Measurements from ENCODE around the gene ANKRD34C. TPM values are rescaled to one million over a fixed set of nuclear protein-coding genes. Genes with fewer than 3 reads are reported as not detected.

ANKRD34C gene
- not detected for total RNA-seq

DNA sequence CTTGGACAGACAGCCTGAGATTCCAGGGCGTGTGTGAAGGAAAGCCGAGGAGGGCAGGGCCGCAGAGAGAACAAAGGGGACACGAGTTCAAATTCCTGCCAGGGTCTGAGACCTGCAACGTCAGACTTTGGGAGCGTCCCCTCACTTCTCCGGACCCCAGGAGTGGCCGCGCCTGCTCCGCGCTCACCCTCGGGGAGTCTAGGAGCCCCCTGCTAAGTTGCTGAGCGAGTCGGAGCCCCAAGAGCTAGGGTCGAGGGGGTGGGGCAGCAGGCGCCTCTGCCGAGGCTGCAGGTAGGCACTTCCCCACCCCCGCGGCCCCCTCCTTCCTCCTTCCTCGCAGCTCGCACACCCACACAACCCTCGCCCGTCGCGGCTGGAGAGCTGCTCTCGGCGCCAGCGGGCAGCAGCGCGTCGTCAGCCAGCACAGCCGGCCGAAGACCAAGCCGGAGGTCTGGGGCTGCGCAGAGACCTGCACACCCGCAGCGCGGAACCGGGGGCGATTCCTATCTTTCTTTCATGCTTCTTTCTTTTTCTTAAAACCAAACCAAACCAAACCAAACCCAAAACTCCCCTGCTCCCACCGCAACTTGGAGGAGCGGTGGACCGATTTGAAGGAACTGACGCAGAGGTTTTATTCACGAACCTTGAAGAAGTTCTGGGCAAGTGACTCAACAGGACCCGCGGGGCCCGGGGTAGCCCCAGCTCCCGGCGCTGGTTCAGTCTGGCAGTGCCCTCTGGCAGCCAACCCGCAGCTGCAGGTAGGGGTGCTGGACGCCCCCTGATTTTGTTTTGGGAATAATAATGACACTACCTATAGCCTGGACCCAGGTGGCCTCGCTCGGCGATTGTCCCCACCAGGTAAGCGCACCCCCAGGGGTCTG is at the start of gene ANKRD34C:
Gene ANKRD34C (plus strand): TSS at position 352 of the 881 bp plus-strand sequence. CDS start 10,563 bp downstream, outside the sequence.
- DNase-seq (ENCODE audit: low read depth in 2 of 3, low spot score in 2 of 3): no peak

DNA sequence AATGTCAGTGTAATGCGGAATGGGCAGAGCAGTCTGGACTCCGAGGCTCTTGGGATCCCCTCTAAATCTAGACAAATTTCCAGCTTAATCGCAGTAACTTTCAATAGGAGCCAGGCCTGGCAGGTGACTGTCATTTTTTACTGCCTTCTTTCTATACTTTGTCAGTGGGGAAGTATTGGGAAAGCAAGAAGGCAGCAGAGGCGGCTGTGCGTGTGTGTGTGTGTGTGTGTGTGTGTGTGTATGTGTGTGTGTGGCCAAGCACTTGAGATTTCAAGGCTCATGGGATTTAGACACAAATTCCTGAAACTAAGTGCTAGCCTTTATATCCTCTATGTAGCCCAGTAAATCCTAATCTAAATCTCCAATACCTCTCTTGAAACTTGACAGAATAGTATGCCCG is 49.3 kb upstream of the ANKRD34C start:
- no peak for DNase-seq (ENCODE audit: low read depth in 2 of 3, low spot score in 2 of 3)

DNA sequence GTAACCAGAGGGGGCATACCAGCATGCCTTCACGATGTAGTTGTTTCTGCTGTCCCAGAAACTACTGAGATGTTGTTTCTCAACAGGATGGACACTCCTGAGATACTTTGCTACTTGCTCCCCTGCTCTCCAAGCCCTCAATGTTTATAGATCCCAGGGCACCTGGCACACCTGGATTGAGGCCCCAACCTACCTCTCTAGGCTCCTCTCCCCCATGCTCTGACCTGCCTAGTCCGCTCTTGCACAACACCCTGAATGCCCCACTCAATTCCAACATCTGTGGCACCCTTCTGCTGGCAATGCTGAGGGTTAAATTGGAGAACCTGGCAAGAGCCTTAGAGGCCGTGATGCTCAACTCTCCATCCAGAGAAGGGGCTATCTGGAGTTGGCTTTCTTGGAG is 42.5 kb upstream of the ANKRD34C start:
- no peak for DNase-seq (ENCODE audit: low read depth in 2 of 3, low spot score in 2 of 3)

DNA sequence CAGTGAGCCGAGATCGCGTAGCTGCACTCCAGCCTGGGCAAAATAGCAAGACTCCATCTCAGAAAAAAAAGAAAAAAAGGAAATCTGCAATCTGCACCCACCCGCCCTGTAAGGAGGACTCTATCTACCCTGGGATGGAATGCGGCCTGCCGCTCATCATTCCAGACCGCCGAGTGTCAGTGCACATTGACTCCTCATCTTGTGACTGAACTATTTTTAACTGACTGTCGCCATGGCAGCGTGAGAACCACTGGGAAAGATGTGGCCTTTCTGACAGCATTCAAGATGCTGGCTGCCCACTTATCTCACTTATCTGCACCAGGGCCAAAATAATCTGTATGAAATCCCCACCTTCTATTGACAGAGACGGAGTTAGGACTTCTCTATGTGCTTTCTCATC is 38.8 kb upstream of the ANKRD34C start:
- DNase-seq (ENCODE audit: low read depth in 2 of 3, low spot score in 2 of 3): no peak

DNA sequence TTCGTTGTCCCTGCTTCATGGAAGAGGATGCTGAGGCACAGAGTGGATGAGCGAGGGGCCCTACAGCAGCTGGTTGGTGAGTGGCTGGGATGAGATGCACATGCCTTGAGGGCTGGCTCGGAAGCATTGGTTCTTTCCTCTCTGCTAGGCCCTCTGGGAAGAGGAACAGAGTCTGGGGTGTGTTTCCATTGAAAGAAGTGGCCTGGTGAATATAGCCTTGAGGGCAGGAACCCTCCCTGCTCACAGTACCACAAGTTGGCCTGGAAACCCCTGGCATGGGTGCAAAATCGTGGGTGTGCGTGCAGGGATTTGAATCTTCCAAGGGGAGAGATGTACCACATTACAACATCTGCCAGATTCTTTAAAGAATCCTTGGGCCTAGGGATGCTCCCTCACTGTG is 37.6 kb upstream of the ANKRD34C start:
- no peak for DNase-seq (ENCODE audit: low read depth in 2 of 3, low spot score in 2 of 3)

DNA sequence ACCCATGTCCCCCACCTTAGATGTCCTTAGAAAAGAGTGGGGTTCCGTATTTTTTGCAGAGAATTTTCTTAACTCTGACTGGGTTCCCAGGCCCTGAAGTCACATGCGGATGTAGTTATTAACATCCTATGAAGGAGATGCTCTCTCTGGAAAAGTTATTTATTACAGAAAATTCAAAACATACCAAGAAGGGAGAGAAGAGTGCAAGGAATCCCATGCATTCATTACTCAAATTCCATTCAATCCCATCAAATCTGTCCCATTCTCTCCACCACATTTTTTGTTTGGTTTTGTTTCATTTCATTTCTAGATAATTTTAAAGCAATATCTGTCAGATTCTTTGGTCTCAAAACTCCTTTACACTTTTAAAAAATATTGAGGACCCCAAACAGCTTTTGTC is 34.3 kb upstream of the ANKRD34C start:
- DNase-seq (ENCODE audit: low read depth in 2 of 3, low spot score in 2 of 3): no peak

DNA sequence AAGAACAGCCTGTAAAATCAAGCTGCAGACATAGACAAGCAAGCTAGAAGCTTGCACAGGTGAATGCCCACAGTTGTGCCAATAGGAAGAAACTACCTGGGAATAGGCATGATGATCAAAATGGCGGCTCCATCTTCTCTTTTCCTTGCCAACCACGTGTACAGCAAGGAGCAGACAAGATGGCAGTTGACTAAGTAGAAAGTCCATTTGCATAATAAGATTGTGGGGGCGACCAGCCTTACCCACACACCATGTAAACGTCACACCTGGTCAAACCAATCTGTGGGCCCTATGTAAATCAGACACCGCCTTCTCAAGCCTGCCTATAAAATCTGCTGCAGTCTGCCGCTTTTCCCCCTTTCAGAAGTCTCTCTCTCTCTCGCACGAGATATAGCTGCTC is 25.1 kb upstream of the ANKRD34C start:
- no peak for DNase-seq (ENCODE audit: low read depth in 2 of 3, low spot score in 2 of 3)

DNA sequence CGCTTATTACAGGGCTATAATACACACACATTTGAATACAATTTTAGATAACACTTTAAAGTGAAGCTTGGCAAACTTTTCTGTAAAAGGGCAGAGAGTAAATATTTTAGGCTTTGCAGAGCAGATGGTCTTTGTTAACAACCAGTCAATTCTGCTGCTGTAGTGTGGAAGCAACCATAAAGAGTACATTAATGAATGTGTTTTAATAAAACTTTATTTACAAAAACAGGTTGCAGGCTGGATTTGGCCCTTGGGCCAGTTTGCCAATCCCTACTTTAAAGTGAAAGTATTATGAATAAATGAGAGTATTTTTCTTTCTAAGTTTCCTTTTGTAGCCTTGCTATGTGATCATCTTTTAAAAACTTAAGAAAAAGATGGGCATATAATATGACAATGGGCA is 20.7 kb upstream of the ANKRD34C start:
- DNase-seq (ENCODE audit: low read depth in 2 of 3, low spot score in 2 of 3): no peak

DNA sequence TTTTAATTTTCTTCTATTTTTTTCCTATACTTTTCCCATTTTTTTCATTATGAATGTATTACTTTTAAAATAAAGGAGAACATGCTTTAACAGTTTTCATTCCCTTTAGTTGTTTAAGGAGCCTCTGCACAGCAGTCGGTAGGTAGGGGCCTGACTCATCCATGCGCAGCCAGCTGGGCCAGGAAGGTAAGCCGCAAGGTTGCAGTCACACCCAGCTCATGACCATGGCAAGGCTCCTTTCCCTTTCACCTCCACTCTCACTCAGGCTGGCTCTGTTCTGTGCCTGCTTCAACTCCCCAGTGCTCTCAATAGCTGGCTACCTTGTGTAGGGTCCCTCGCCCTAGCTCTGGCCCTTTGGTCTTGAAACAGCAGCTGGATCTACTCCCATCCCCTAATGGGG is 17.4 kb upstream of the ANKRD34C start:
- no peak for DNase-seq (ENCODE audit: low read depth in 2 of 3, low spot score in 2 of 3)

DNA sequence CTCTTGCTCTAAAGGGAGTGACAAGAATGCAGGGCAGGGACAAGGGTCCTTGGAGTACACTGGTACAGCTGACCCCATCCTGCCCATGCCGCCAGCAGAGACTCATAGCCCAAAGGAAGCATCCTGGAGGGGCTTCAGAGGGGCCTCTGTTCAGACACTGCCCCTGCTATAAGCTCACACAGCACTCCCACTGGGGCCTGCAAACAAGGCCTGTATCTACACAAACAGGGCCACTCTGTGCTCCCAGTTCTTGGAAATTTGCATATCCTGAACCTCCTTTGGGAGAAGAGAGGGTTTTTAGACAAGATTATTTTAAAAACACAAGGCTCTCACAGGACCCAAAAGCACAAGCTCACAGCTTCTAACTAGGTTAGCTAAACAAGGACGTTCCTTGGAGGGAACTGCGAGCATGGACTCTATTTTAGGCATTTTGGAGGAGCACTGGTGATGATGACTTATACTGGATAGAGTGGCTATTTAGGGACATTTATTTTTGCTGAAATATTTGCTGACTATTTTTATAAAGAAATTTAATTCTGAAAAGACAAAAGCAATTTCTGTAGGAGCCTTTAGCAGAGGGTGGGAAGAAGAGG is 16.4 kb upstream of the ANKRD34C start:
- no peak for DNase-seq (ENCODE audit: low read depth in 2 of 3, low spot score in 2 of 3)

DNA sequence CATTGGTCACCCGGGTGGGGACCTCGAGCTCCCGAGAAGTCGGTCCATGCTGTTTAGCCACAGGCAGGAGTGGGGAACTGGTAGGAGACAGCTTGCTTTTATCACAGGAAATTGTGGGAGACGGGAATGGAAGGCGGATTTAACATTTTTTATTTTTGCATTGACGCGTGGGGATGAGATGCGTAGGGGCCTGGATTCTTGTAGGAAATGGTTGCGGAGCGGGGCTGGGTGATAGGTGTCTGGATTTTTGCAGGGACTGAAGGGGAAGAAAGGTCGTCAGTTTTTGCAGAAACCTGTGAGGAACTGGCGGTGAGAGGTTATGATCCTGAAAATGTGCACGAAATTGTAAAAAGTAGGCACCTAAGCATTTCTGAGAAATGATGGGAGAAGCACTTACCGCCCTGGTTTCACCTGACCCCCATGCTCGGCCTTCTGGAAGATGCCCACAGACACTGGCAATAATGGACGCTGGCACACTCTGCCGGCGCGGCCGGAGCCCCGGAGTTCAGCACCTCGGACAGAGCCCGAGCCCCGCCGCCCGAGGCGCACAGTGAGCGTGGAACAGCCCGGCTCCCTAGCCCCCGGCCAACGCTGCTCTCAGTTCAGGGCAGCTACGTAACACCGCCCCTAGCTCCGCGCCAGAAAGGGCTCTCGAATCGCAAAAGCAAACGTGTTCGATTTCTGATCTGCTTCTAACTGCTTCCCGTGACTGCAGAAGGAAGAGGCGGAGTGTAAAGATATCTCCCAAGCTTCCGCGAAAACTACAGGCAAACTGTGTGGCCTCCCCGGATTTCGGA is 928 bp downstream of the ANKRD34C start:
- DNase-seq (ENCODE audit: low read depth in 2 of 3, low spot score in 2 of 3): peak; percentile 5 to 63 (median 45)

DNA sequence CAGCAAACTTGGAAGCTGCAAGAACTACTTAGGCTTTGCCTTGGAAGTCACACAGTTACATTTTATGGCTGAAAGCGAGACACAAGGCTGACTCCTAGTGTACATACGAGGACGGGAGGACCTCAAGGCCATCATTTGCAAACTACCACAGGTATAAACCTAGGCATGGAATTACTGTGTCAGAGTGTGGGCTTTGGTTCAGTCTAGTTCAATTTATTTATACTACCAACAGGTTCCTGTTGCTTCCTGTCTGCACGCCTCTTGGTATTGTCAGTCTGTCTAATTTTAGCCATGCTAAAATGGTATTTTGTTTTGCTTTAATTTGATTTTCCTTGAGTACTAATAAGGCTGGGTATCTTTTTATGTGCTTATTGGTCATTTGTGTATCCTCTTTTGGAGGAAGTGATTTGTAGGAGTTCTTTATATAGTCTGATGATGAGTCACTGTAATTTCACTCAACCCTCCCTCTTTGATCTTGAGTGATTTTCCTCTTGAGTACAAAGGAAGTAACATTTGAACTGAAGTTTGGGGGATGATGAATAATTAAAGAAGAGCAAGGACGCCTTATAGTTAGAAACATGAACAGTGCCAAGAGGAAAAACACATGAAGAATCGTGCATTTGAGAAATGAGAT is 8.2 kb downstream of the ANKRD34C start:
- DNase-seq (ENCODE audit: low read depth in 2 of 3, low spot score in 2 of 3): no peak

DNA sequence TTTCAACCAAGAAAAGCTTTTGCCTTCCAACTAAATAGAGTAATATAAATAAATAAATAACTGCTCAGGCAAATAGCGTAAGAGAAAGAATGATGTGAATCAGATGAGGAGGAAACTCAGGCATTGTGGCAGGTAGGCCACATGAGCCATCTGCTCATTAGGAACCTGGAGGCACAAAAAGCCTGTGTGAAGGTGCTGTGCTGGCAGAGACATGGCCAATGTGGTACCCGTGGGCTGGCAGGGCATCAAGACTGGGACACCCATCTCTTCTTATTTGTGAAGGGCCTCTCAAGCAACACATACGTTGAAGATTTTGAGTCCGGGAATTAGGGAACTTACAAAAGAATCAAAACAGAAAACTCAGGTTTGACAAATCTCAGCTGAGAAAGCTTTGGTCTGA is 9.5 kb downstream of the ANKRD34C start:
- no peak for DNase-seq (ENCODE audit: low read depth in 2 of 3, low spot score in 2 of 3)

DNA sequence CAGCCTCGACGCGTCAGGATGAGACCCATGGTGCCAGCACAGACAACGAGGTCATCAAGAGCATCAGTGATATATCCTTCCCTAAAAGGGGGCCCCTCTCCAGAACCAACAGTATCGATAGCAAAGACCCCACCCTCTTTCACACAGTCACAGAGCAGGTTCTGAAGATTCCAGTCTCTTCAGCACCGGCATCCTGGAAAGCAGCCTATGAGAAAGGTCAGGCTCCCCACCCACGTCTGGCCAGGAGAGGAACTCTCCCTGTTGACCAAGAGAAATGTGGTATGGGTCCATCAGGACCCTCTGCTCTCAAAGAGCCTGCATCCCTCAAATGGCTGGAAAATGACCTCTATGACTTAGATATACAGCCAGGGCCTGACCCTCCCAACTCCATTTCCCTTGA is 11.6 kb downstream of the ANKRD34C start:
- DNase-seq (ENCODE audit: low read depth in 2 of 3, low spot score in 2 of 3): no peak

DNA sequence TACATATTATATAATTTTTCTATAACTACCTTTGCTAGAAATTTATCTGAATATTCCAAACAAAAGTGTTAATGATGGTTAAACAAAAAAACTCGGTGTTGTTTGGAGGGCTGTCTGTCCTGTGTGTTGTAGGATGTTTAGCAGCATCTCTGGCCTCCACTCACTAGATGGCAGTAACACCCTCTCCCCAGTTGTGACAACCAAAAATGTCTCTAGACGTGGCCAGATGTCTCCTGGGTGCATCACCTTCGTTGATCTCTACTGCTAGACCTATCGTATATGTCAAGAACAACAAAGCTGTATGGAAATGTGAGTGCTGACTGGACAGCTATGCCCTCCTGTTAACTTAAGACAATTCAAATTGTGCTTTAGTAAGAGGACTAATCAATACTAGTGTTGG is 14.1 kb downstream of the ANKRD34C start:
- no peak for DNase-seq (ENCODE audit: low read depth in 2 of 3, low spot score in 2 of 3)

DNA sequence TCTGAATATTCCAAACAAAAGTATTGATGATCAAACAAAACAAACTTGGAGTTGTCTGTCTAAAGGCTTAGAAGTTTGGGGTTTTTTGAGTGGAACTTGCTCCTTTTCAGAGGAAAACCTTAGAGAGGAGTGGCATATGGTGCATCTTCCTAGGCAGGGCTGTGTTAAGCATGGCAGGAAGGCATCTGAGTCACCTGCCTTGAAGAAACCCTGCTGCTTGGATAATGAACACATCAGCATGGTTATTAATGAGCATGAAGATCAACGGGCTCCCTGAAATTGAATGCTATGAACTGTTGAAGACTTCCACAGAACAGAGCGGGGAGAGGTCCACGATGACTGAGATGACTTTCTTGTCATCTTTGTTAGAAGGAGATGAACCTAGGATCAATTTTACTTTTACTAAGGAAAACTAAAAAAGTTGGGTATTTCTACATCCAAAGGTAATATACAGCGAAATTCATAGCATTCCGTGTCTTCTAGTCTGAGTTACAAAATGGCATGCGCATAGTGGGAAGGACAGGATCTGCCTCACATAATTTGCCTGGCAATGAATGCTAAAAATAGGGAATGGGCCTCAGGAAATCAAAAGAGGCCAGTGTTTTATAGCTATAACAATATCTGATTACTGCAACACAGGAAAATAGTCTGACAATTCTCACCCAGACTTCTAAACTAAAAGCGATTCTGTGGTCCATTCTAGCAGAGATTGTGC is 16.8 kb downstream of the ANKRD34C start:
- DNase-seq (ENCODE audit: low read depth in 2 of 3, low spot score in 2 of 3): no peak

DNA sequence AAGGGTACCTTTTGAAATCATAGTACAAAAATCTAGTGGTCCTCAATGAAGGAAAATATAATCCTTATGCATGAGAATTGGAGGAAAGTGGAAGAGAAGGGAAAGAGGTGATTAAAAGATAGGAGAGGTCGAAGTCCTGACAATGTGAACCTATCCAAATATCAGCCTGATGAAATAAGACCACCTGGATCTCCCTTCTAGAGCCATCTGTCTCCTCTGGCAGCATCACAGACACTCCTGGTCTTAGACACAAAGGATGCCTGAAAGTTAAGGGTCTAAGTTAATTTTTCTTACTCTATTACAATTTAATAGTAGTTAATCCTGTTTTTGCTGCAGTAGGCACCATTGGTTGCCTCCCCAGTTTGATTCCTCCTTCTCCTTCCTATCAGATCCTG is 17.3 kb downstream of the ANKRD34C start:
- no peak for DNase-seq (ENCODE audit: low read depth in 2 of 3, low spot score in 2 of 3)

DNA sequence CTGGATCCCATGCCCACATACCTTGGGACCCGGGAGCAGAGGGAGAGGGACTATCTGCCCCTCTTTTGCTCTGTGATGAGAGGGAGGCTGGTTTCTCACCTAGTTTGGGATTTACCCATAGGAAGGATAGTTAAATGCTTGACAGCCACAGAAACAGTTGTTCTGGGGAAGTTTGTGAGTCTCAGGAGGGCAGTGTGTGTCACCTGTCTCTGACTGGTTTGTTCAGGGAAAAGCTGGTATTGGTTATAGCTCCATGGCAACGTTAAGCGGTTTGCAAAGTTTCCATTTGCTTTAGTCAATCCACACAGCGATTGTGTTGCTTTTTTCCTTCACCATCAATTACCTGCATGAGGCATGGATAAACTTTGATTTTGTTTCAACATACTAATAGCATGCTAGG is 24.7 kb downstream of the ANKRD34C start:
- no peak for DNase-seq (ENCODE audit: low read depth in 2 of 3, low spot score in 2 of 3)

DNA sequence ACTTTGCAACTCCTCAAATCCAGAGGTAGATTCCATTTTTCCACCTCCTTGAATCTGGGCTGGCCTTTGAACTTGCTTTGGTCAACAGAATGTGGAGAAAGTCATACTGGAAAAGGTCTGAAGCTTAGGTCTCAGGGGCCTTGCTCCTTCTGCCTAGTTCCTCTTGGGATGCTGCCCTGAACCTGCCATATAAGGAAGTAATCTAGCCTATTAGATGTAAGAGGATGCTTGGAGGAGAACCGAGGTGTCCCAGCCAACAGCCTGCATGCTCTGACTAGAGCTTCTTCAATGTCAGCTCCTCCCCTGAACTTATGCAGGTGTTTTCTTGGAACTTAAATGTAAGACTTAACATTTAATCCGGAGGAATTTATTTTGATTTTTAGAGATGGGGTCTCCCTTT is 26.4 kb downstream of the ANKRD34C start:
- DNase-seq (ENCODE audit: low read depth in 2 of 3, low spot score in 2 of 3): no peak

DNA sequence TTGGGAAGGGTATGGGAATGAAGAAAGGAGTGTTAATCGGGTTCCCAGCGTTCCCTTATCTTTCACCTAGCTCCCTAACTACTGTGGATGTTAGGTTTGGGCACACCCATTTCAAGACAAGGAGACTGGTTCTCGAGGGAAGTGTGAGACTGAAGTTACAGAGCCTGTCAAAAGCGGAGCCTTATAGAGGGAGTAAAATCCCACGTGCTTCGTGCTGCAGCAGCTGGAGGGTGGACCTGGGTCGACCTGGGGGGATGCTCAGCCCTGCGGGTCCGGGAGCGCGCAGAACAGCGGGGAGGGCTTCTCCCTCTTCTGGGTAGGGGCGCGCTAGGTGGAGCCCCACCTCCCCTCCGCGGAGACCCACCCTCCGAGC is 28.1 kb downstream of the ANKRD34C start:
- DNase-seq (ENCODE audit: low read depth in 2 of 3, low spot score in 2 of 3): no peak
